H1 (cell line): Measurements from ENCODE around the gene MPEG1.

Experiments used
- BACH1 ChIP-seq: IDR thresholded peaks from 2 replicates; pipeline ENCODE4 v1.6.1; 2012; ENCODE audit warnings: low read length, improper control_type of control experiment
- BCL11A ChIP-seq, 2 experiments: IDR thresholded peaks; one replicate each; pipeline ENCODE4 v1.6.1; 2011; ENCODE audit warnings: low read depth in 2 of 2, low read length in 2 of 2, mild to moderate bottlenecking in 2 of 2
- CEBPB ChIP-seq: IDR thresholded peaks from 2 replicates; pipeline ENCODE4 v1.6.1; 2012; ENCODE audit warnings: low read depth, low read length
- CTBP2 ChIP-seq: IDR thresholded peaks from 2 replicates; pipeline ENCODE4 v1.7.0; 2011; ENCODE audit warnings: borderline replicate concordance, mild to moderate bottlenecking, moderate library complexity, mixed read lengths, low read length; ENCODE audit not compliant: insufficient read depth, insufficient read length
- EZH2 ChIP-seq: fragments of 200-600 bp; sonication (generic); IDR thresholded peaks from 2 replicates; pipeline ENCODE4 v1.7.1; 2012; ENCODE audit warnings: low read depth, mild to moderate bottlenecking, moderate library complexity, low read length, inconsistent platforms; ENCODE audit not compliant: severe bottlenecking
- KDM5A ChIP-seq: fragments of 200-600 bp; IDR thresholded peaks from 2 replicates; pipeline ENCODE4 v1.7.1; 2012; ENCODE audit warnings: mild to moderate bottlenecking, low read length, inconsistent platforms, mixed read lengths
- POLR2AphosphoS5 ChIP-seq: IDR thresholded peaks from 2 replicates; pipeline ENCODE4 v1.6.1; 2011; ENCODE audit warnings: low read depth, low read length
- TF ChIP-seq, protein P1 (sequence below): IDR thresholded peaks from 2 replicates; pipeline ENCODE4 v1.6.1; 2012; ENCODE audit warnings: low read length, inconsistent platforms

GRCh38 chr11:59198726-59199125 lies 14.0 kb downstream of the MPEG1 start:
- TF ChIP-seq CEBPB (no peak), POLR2AphosphoS5 (no peak), BACH1 (no peak), CTBP2 (no peak), KDM5A (no peak), BCL11A (IDR thresholded peaks at IDR 0.05; ENCODE audit: low read depth in 2 of 2, low read length in 2 of 2) (no peak), EZH2 (no peak)
- TF ChIP-seq, protein P1, sequence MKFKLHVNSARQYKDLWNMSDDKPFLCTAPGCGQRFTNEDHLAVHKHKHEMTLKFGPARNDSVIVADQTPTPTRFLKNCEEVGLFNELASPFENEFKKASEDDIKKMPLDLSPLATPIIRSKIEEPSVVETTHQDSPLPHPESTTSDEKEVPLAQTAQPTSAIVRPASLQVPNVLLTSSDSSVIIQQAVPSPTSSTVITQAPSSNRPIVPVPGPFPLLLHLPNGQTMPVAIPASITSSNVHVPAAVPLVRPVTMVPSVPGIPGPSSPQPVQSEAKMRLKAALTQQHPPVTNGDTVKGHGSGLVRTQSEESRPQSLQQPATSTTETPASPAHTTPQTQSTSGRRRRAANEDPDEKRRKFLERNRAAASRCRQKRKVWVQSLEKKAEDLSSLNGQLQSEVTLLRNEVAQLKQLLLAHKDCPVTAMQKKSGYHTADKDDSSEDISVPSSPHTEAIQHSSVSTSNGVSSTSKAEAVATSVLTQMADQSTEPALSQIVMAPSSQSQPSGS = no peak
